HepG2 (cell line): ENCODE results near the gene PNMA8C. TPM values are rescaled to one million over a fixed set of nuclear protein-coding genes. Genes with fewer than 3 reads are reported as not detected.
A peak's percentile ranks its signal among the peaks of the same experiment; 100 is the strongest.

Source experiments
- ELF3 ChIP-seq: IDR thresholded peaks from 2 replicates; pipeline ENCODE4 v1.6.1; 2016; ENCODE audit warnings: missing genetic modification reagents, missing compliant biosample characterization
- FOXP4 ChIP-seq: sonication (generic); formaldehyde crosslinking; IDR thresholded peaks from 2 replicates; pipeline ENCODE4 v1.4.0; 2020; ENCODE audit warnings: missing genetic modification reagents
- GABPA ChIP-seq, 2 experiments: IDR thresholded peaks; 2 replicates each; pipeline ENCODE4 v1.6.1; 2011 to 2016; ENCODE audit warnings: low read depth in 2 of 2, low read length in 1 of 2, missing biosample characterization in 1 of 2, missing genetic modification characterization in 1 of 2
- HOXA3 ChIP-seq: sonication (generic); formaldehyde crosslinking; IDR thresholded peaks from 2 replicates; pipeline ENCODE4 v1.5.0; 2020; ENCODE audit warnings: missing genetic modification reagents
- IRF2 ChIP-seq: IDR thresholded peaks from 2 replicates; pipeline ENCODE4 v1.6.1; 2018; ENCODE audit warnings: missing genetic modification reagents, missing compliant biosample characterization
- KLF16 ChIP-seq, 2 experiments: sonication (generic) in 1 of 2; formaldehyde crosslinking in 1 of 2; IDR thresholded peaks; 2 replicates each; pipeline versions ENCODE4 v1.6.1 to v1.8.0; 2016 to 2023; ENCODE audit warnings: missing genetic modification reagents in 2 of 2, missing compliant biosample characterization in 1 of 2
- MBNL3 ChIP-seq: fragments of 250-450 bp; sonication (Bioruptor Pico); conservative IDR thresholded peaks from 2 replicates; pipeline ENCODE4 v1.8.0; 2022; ENCODE audit warnings: mild to moderate bottlenecking, inconsistent platforms
- MYC ChIP-seq: sonication (generic); formaldehyde crosslinking; IDR thresholded peaks from 2 replicates; pipeline ENCODE4 v1.9.0; 2021; ENCODE audit warnings: missing genetic modification reagents, borderline replicate concordance
- NCOR1 ChIP-seq: fragments of 200-600 bp; sonication (generic); IDR thresholded peaks from 2 replicates; pipeline ENCODE4 v1.7.0; 2017; ENCODE audit warnings: antibody characterized with exemption, low read length, borderline replicate concordance
- POGK ChIP-seq: sonication (generic); formaldehyde crosslinking; conservative IDR thresholded peaks from 2 replicates; pipeline ENCODE4 v1.8.0; 2022; ENCODE audit warnings: mild to moderate bottlenecking, moderate library complexity, missing genetic modification reagents
- TOE1 ChIP-seq: sonication (generic); formaldehyde crosslinking; IDR thresholded peaks from 2 replicates; pipeline ENCODE4 v1.4.0; 2020; ENCODE audit warnings: mild to moderate bottlenecking, missing genetic modification reagents
- TOPORS ChIP-seq: sonication (generic); formaldehyde crosslinking; IDR thresholded peaks from 2 replicates; pipeline ENCODE4 v1.8.0; 2023; ENCODE audit warnings: mild to moderate bottlenecking, missing genetic modification reagents
- YY1 ChIP-seq: IDR thresholded peaks from 2 replicates; pipeline ENCODE4 v1.6.1; 2011; ENCODE audit warnings: low read length, low read depth, moderate library complexity, mild to moderate bottlenecking; ENCODE audit not compliant: insufficient read depth, insufficient replicate concordance
- ZBTB20 ChIP-seq: sonication (generic); formaldehyde crosslinking; IDR thresholded peaks from 2 replicates; pipeline ENCODE4 v1.8.1; 2023; ENCODE audit warnings: missing genetic modification reagents, low read depth, mild to moderate bottlenecking, borderline replicate concordance
- ZMYM3 ChIP-seq: sonication (generic); formaldehyde crosslinking; IDR thresholded peaks from 2 replicates; pipeline ENCODE4 v1.5.1; 2020; ENCODE audit warnings: mild to moderate bottlenecking, missing genetic modification reagents
- ZNF546 ChIP-seq: sonication (generic); formaldehyde crosslinking; conservative IDR thresholded peaks from 2 replicates; pipeline ENCODE4 v1.8.1; 2023; ENCODE audit warnings: mild to moderate bottlenecking, missing genetic modification reagents
- ZNF572 ChIP-seq: sonication (generic); formaldehyde crosslinking; IDR thresholded peaks from 2 replicates; pipeline ENCODE4 v1.5.1; 2020; ENCODE audit warnings: mild to moderate bottlenecking, missing genetic modification reagents
- ZNF687 ChIP-seq: sonication (generic); formaldehyde crosslinking; IDR thresholded peaks from 2 replicates; pipeline ENCODE4 v1.5.1; 2020; ENCODE audit warnings: mild to moderate bottlenecking, missing genetic modification reagents, moderate library complexity
- ZNF749 ChIP-seq: sonication (generic); formaldehyde crosslinking; IDR thresholded peaks from 2 replicates; pipeline ENCODE4 v1.8.0; 2022; ENCODE audit warnings: mild to moderate bottlenecking, missing genetic modification reagents, moderate library complexity, borderline replicate concordance
- ZNF839 ChIP-seq: sonication (generic); formaldehyde crosslinking; IDR thresholded peaks from 2 replicates; pipeline ENCODE4 v1.4.0; 2020; ENCODE audit warnings: missing genetic modification reagents, mild to moderate bottlenecking, borderline replicate concordance
- ZZZ3 ChIP-seq: sonication (generic); formaldehyde crosslinking; IDR thresholded peaks from 2 replicates; pipeline ENCODE4 v1.4.0; 2020; ENCODE audit warnings: missing genetic modification reagents, mild to moderate bottlenecking, borderline replicate concordance
- polyA plus RNA-seq, 8 experiments: library from polyadenylated mRNA; depleted of rRNA in 3 of 8; stranded (reverse) in 7 of 8; unstranded in 1 of 8; fragments of >200 nt; fragmentation: Illumina TruSeq in 4 of 8; extraction: Trizol in 4 of 8; gene quantifications; 2 replicates each; pipeline versions ENCODE4 v1.2.1 to v1.2.3, GENCODE V29; 2011 to 2016; ENCODE audit warnings: low read depth in 4 of 8, missing spikeins in 1 of 8, mixed read lengths in 1 of 8; ENCODE audit not compliant: insufficient read depth in 1 of 8
- total RNA-seq, 5 experiments: library from RNA; depleted of rRNA; stranded (reverse); fragments of >200 nt; fragmentation: Illumina TruSeq; extraction: Trizol; gene quantifications; 2 replicates each; pipeline ENCODE4 v1.2.3, GENCODE V29; 2016; ENCODE audit warnings: low read depth in 1 of 5

The PNMA8C gene
- total and polyA plus RNA-seq, 2 of the 13 experiments (the other 11 are each of a cell fraction or from before 2014, with no cell fraction given), result not detected

- TF ChIP-seq TOPORS (peak; percentile 34), ZZZ3 (no peak), KLF16 (CRISPR knock-in tag; IDR thresholded peaks at IDR 0.05) (peak in 1 of 2 experiments; percentile 72; a peak in 2 of 4 replicates), ZNF687 (CRISPR knock-in tag) (peak; percentile 96), ZMYM3 (CRISPR knock-in tag) (no peak; the same call in 1 of the 2 replicates), MYC (CRISPR knock-in tag) (0 out of 2 replicates have a peak, but pooled peaks have one; percentile 34), ZNF839 (CRISPR knock-in tag) (peak; percentile 85; the same call in 1 of the 2 replicates), IRF2 (CRISPR knock-in tag) (0 out of 2 replicates have a peak, but pooled peaks have one; percentile 20), GABPA (IDR thresholded peaks at IDR 0.05; ENCODE audit: low read depth, low read length) (peak; percentile 36; the same call in 1 of the 2 replicates), GABPA (CRISPR knock-in tag; IDR thresholded peaks at IDR 0.05; ENCODE audit: low read depth) (peak; percentile 80), ELF3 (CRISPR knock-in tag) (peak; percentile 41; the same call in 1 of the 2 replicates), POGK (CRISPR knock-in tag) (peak; percentile 37; the same call in 1 of the 2 replicates), ZNF749 (CRISPR knock-in tag) (peak; percentile 65; the same call in 1 of the 2 replicates), TOE1 (CRISPR knock-in tag) (no peak), ZBTB20 (peak; percentile 58; the same call in 1 of the 2 replicates), YY1 (no peak), HOXA3 (CRISPR knock-in tag) (peak; percentile 25), ZNF572 (CRISPR knock-in tag) (no peak), ZNF546 (CRISPR knock-in tag) (no peak; the same call in 1 of the 2 replicates), FOXP4 (CRISPR knock-in tag) (no peak), NCOR1 (no peak; the same call in 1 of the 2 replicates), MBNL3 (CRISPR knock-in tag) (no peak)
These were observed 24.5 kb downstream of the PNMA8C start (continued) for GRCh38 chr19:46404055-46404752.
